Liver (tissue), 3 donors: Measurements from ENCODE around the gene PPP3CA.

Experiments used
- EGR1 ChIP-seq, 2 donors: IDR thresholded peaks; 2 replicates each; pipeline ENCODE4 v1.6.1; 2016 to 2018; ENCODE audit warnings: antibody characterized with exemption in 2 of 2, low read depth in 2 of 2
- FOXA1 ChIP-seq: IDR thresholded peaks from 2 replicates; pipeline ENCODE4 v1.6.1; 2016; ENCODE audit warnings: antibody characterized with exemption
- HNF4A ChIP-seq, 2 donors: conservative IDR thresholded peaks; 2 replicates each; pipeline ENCODE4 v1.6.1; 2016; ENCODE audit warnings: antibody characterized with exemption in 2 of 2, mild to moderate bottlenecking in 2 of 2
- JUND ChIP-seq, 2 donors: IDR thresholded peaks; 2 replicates each; pipeline ENCODE4 v1.6.1; 2016; ENCODE audit warnings: antibody characterized with exemption in 2 of 2
- RAD21 ChIP-seq, 2 donors: IDR thresholded peaks; 2 replicates each; pipeline ENCODE4 v1.6.1; 2016; ENCODE audit warnings: antibody characterized with exemption in 2 of 2, mild to moderate bottlenecking in 2 of 2
- RXRA ChIP-seq, 2 donors: IDR thresholded peaks; 2 replicates each; pipeline ENCODE4 v1.6.1; 2017 to 2018; ENCODE audit warnings: antibody characterized with exemption in 2 of 2, mild to moderate bottlenecking in 1 of 2
- SP1 ChIP-seq: IDR thresholded peaks from 2 replicates; pipeline ENCODE4 v1.6.1; 2018; ENCODE audit warnings: antibody characterized with exemption, mild to moderate bottlenecking
- TAF1 ChIP-seq: conservative IDR thresholded peaks from 2 replicates; pipeline ENCODE4 v1.6.1; 2016; ENCODE audit warnings: antibody characterized with exemption, mild to moderate bottlenecking
- YY1 ChIP-seq: IDR thresholded peaks from 2 replicates; pipeline ENCODE4 v1.6.1; 2016; ENCODE audit warnings: antibody characterized with exemption, mild to moderate bottlenecking
- TF ChIP-seq, protein P1 (sequence below): fragments of 150-350 bp; IDR thresholded peaks from 2 replicates; pipeline ENCODE4 v1.5.1; 2017; ENCODE audit warnings: improper control_type of control experiment, low read depth, low read length; ENCODE audit not compliant: missing input control
- TF ChIP-seq, protein P2 (sequence below): IDR thresholded peaks from 2 replicates; pipeline ENCODE4 v1.6.1; 2016; ENCODE audit warnings: antibody characterized with exemption
- TF ChIP-seq, protein P3 (sequence below): IDR thresholded peaks from 2 replicates; pipeline ENCODE4 v1.6.1; 2016; ENCODE audit warnings: antibody characterized with exemption, mild to moderate bottlenecking
- TF ChIP-seq, protein P4 (sequence below): IDR thresholded peaks from 2 replicates; pipeline ENCODE4 v1.6.1; 2016; ENCODE audit warnings: antibody characterized with exemption
- TF ChIP-seq, protein P5 (sequence below): IDR thresholded peaks from 2 replicates; pipeline ENCODE4 v1.6.1; 2016; ENCODE audit warnings: antibody characterized with exemption
- donor health status: healthy.
- donor health status: healthy.

DNA sequence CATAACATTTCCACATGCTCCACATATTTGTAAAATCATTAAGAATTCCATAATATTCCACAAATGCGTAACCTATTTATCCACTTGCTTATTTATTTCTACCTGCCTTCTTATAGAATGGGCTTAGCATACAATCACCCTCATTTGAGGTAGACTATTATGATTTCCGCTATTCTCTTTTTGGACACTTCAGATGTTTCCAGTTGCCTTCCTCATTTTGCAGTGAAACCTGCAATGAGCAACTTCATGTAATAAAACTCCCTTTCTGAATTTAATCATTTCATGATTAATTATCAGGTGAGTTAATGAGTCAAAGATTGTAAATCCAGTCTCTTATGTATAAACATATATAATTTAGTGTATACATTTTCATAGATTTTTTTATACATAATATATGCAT lies 58.0 kb downstream of the PPP3CA start:
- TF ChIP-seq, protein P1, sequence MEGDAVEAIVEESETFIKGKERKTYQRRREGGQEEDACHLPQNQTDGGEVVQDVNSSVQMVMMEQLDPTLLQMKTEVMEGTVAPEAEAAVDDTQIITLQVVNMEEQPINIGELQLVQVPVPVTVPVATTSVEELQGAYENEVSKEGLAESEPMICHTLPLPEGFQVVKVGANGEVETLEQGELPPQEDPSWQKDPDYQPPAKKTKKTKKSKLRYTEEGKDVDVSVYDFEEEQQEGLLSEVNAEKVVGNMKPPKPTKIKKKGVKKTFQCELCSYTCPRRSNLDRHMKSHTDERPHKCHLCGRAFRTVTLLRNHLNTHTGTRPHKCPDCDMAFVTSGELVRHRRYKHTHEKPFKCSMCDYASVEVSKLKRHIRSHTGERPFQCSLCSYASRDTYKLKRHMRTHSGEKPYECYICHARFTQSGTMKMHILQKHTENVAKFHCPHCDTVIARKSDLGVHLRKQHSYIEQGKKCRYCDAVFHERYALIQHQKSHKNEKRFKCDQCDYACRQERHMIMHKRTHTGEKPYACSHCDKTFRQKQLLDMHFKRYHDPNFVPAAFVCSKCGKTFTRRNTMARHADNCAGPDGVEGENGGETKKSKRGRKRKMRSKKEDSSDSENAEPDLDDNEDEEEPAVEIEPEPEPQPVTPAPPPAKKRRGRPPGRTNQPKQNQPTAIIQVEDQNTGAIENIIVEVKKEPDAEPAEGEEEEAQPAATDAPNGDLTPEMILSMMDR = no peak
- no peak for TF ChIP-seq TAF1
- TF ChIP-seq, protein P2, sequence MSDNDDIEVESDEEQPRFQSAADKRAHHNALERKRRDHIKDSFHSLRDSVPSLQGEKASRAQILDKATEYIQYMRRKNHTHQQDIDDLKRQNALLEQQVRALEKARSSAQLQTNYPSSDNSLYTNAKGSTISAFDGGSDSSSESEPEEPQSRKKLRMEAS = no peak
- TF ChIP-seq FOXA1 = no peak
- TF ChIP-seq RXRA (IDR thresholded peaks at IDR 0.05) = no peak
- no peak for TF ChIP-seq RAD21 (IDR thresholded peaks at IDR 0.05)
- TF ChIP-seq HNF4A (conservative IDR thresholded peaks at IDR 0.05) = no peak
- TF ChIP-seq, protein P3, sequence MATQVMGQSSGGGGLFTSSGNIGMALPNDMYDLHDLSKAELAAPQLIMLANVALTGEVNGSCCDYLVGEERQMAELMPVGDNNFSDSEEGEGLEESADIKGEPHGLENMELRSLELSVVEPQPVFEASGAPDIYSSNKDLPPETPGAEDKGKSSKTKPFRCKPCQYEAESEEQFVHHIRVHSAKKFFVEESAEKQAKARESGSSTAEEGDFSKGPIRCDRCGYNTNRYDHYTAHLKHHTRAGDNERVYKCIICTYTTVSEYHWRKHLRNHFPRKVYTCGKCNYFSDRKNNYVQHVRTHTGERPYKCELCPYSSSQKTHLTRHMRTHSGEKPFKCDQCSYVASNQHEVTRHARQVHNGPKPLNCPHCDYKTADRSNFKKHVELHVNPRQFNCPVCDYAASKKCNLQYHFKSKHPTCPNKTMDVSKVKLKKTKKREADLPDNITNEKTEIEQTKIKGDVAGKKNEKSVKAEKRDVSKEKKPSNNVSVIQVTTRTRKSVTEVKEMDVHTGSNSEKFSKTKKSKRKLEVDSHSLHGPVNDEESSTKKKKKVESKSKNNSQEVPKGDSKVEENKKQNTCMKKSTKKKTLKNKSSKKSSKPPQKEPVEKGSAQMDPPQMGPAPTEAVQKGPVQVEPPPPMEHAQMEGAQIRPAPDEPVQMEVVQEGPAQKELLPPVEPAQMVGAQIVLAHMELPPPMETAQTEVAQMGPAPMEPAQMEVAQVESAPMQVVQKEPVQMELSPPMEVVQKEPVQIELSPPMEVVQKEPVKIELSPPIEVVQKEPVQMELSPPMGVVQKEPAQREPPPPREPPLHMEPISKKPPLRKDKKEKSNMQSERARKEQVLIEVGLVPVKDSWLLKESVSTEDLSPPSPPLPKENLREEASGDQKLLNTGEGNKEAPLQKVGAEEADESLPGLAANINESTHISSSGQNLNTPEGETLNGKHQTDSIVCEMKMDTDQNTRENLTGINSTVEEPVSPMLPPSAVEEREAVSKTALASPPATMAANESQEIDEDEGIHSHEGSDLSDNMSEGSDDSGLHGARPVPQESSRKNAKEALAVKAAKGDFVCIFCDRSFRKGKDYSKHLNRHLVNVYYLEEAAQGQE = no peak
- TF ChIP-seq, protein P4, sequence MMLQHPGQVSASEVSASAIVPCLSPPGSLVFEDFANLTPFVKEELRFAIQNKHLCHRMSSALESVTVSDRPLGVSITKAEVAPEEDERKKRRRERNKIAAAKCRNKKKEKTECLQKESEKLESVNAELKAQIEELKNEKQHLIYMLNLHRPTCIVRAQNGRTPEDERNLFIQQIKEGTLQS = no peak
- TF ChIP-seq YY1 = no peak
- TF ChIP-seq EGR1 (IDR thresholded peaks at IDR 0.05; ENCODE audit: low read depth in 2 of 2) = no peak
- no peak for TF ChIP-seq SP1
- TF ChIP-seq, protein P5, sequence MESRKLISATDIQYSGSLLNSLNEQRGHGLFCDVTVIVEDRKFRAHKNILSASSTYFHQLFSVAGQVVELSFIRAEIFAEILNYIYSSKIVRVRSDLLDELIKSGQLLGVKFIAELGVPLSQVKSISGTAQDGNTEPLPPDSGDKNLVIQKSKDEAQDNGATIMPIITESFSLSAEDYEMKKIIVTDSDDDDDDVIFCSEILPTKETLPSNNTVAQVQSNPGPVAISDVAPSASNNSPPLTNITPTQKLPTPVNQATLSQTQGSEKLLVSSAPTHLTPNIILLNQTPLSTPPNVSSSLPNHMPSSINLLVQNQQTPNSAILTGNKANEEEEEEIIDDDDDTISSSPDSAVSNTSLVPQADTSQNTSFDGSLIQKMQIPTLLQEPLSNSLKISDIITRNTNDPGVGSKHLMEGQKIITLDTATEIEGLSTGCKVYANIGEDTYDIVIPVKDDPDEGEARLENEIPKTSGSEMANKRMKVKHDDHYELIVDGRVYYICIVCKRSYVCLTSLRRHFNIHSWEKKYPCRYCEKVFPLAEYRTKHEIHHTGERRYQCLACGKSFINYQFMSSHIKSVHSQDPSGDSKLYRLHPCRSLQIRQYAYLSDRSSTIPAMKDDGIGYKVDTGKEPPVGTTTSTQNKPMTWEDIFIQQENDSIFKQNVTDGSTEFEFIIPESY = no peak
- TF ChIP-seq JUND (IDR thresholded peaks at IDR 0.05) = no peak
